ENCODE data around the gene SLC51B.

Gene SLC51B

DNA sequence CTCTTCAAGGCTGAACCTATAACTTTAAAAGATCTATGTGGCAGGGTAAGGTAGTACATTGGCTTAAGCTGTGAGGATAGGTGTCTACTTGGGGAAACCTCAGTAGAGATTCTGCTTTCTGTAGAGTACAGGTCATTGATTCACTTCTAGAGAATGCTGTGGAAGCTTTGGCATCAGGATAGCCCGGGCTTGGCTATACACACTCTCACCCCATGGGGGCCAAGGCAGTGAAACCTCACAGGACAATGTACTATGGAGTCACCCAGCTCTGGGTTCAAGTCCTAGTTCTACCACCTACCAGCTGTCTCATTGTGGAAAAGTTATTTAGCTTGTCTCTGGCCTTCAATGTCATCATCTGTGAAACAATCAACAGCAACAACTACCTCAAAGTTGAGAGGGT is 24.8 kb upstream of the SLC51B start:
- Histone ChIP-seq H3K27me3 (ENCODE audit: insufficient read depth, insufficient read length) (no peaks in the 10 kb centered on the region), H3K36me3 (ENCODE audit: insufficient read depth, insufficient read length, low read length) (peaks cover 70% of the 10 kb centered on the region), H3K9me3 (ENCODE audit: insufficient read depth, low read length) (no peaks in the 10 kb centered on the region), H3K9ac (ENCODE audit: insufficient read length, low read depth) (no peak overlapping the region), H3K4me1 (ENCODE audit: insufficient read depth, insufficient read length) (no peaks in the 10 kb centered on the region), H3K4me3 (ENCODE audit: insufficient read length, low read depth) (no peak overlapping the region)
- TF ChIP-seq SUZ12 (IDR thresholded peaks at IDR 0.05; ENCODE audit: extremely low read depth, insufficient read depth, insufficient read length) = no peak
- no peak for TF ChIP-seq ZNF274 (IDR thresholded peaks at IDR 0.05; ENCODE audit: low read depth, low read length)
- TF ChIP-seq YY1 (IDR thresholded peaks at IDR 0.05; ENCODE audit: insufficient read depth, insufficient read length) = no peak
- DNase-seq (ENCODE audit: low read depth, low spot score) = no peak

DNA sequence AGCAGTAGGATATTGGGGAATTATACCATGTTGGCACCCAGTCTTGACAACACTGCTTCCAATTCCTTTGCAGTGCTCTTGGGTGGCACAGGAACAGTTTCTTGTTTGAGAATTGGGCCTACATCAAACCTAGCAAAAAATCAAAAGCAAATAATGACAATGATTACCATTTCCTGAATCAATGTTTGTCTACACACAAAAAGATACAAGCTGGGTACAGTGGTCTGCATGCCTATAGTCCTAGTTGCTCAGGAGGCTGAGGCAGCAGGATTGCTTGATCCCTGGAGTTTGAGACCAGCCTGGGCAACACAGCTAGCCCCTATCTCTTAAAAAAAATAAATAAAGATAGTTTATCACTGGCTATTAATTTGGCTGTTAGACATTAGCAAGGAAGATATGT is 23.7 kb upstream of the SLC51B start:
- H3K36me3 ChIP-seq (ENCODE audit: insufficient read depth, insufficient read length, low read length) = peaks cover 71% of the 10 kb centered on the region

DNA sequence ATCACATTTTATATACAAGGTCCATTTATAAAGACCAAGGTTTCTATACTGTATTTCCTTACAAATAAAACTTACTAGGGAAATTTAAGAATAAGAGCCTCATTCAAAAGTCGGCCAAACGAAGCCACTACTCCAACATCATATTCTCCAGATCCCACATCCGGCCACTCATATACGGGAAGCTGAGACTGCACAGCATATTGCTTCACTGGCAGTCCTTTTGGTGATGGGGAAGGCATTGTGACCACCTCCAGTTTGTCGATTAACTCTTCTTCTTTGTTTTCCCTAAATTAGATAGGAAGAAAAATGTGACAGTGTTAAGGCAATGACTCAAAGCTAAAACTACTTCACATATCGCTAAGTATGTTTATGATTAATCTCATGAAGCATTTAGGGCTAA is 18.4 kb upstream of the SLC51B start:
- H3K4me1 ChIP-seq (ENCODE audit: insufficient read depth, insufficient read length) = peaks cover 2% of the 10 kb centered on the region
- no peak overlapping the region for H3K4me3 ChIP-seq (ENCODE audit: insufficient read length, low read depth)
- no peaks in the 10 kb centered on the region for H3K9me3 ChIP-seq (ENCODE audit: insufficient read depth, low read length)
- DNase-seq (ENCODE audit: low read depth, low spot score) = no peak
- H3K9ac ChIP-seq (ENCODE audit: insufficient read length, low read depth) = no peak overlapping the region
- TF ChIP-seq YY1 (IDR thresholded peaks at IDR 0.05; ENCODE audit: insufficient read depth, insufficient read length) (no peak), ZNF274 (IDR thresholded peaks at IDR 0.05; ENCODE audit: low read depth, low read length) (no peak), SUZ12 (IDR thresholded peaks at IDR 0.05; ENCODE audit: extremely low read depth, insufficient read depth, insufficient read length) (no peak)
- H3K27me3 ChIP-seq (ENCODE audit: insufficient read depth, insufficient read length) = no peaks in the 10 kb centered on the region
- H3K36me3 ChIP-seq (ENCODE audit: insufficient read depth, insufficient read length, low read length) = peaks cover 31% of the 10 kb centered on the region

More for the DNA sequence above, 23.7 kb upstream of the SLC51B start:
- no peak for TF ChIP-seq SUZ12 (IDR thresholded peaks at IDR 0.05; ENCODE audit: extremely low read depth, insufficient read depth, insufficient read length)
- no peak for TF ChIP-seq YY1 (IDR thresholded peaks at IDR 0.05; ENCODE audit: insufficient read depth, insufficient read length)
- no peak for TF ChIP-seq ZNF274 (IDR thresholded peaks at IDR 0.05; ENCODE audit: low read depth, low read length)
- DNase-seq (ENCODE audit: low read depth, low spot score) = no peak
- Histone ChIP-seq H3K9ac (ENCODE audit: insufficient read length, low read depth) (no peak overlapping the region), H3K4me3 (ENCODE audit: insufficient read length, low read depth) (no peak overlapping the region), H3K9me3 (ENCODE audit: insufficient read depth, low read length) (no peaks in the 10 kb centered on the region), H3K27me3 (ENCODE audit: insufficient read depth, insufficient read length) (no peaks in the 10 kb centered on the region), H3K4me1 (ENCODE audit: insufficient read depth, insufficient read length) (no peaks in the 10 kb centered on the region)

DNA sequence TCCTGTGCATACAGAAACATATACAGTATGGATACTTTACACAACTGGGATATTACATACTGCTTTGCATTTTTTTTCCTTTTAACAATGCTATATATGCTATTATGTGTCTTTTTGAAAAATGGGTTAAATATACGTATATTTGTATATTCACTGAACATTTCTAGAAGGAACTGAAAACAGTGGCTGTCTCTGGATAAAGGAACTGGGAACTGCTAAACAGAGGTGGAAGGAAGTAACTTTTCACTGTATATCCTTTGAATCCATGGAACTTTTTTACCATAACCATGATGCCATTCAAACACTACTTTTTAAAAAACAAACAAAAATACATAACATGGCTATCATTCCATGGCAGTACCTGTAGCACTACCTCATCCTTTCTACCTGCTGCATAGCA is 17.6 kb upstream of the SLC51B start:
- Histone ChIP-seq H3K4me3 (ENCODE audit: insufficient read length, low read depth) (no peak overlapping the region), H3K27me3 (ENCODE audit: insufficient read depth, insufficient read length) (no peaks in the 10 kb centered on the region), H3K36me3 (ENCODE audit: insufficient read depth, insufficient read length, low read length) (peaks cover 30% of the 10 kb centered on the region), H3K9me3 (ENCODE audit: insufficient read depth, low read length) (no peaks in the 10 kb centered on the region), H3K4me1 (ENCODE audit: insufficient read depth, insufficient read length) (peaks cover 2% of the 10 kb centered on the region), H3K9ac (ENCODE audit: insufficient read length, low read depth) (no peak overlapping the region)
- DNase-seq (ENCODE audit: low read depth, low spot score) = no peak
- TF ChIP-seq ZNF274 (IDR thresholded peaks at IDR 0.05; ENCODE audit: low read depth, low read length) = no peak
- no peak for TF ChIP-seq SUZ12 (IDR thresholded peaks at IDR 0.05; ENCODE audit: extremely low read depth, insufficient read depth, insufficient read length)
- TF ChIP-seq YY1 (IDR thresholded peaks at IDR 0.05; ENCODE audit: insufficient read depth, insufficient read length) = no peak

DNA sequence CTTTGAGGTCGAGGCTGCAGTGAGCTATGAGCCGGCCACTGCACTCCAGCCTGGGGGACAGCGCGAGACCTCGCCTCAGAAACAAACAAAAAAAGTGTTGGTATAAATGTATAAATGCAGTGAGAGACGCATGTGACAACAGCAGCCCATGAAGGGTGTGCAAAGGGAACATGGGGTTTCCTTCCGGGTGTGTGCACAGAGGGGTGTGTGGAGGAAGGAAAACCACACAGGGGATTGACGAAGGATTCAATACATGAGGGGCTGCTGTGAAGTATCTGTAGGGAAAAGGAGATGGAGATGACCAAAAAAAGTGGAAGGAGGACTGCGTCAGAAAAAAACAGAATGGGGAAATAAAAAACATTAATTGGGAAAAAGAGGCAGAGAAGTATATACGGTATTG is 16.8 kb upstream of the SLC51B start:
- peak overlapping the region; percentile 89 for H3K4me3 ChIP-seq (ENCODE audit: insufficient read length, low read depth)
- H3K9ac ChIP-seq (ENCODE audit: insufficient read length, low read depth) = peak overlapping the region; percentile 70
- peaks cover 29% of the 10 kb centered on the region for H3K36me3 ChIP-seq (ENCODE audit: insufficient read depth, insufficient read length, low read length)
- TF ChIP-seq ZNF274 (IDR thresholded peaks at IDR 0.05; ENCODE audit: low read depth, low read length) (no peak), SUZ12 (IDR thresholded peaks at IDR 0.05; ENCODE audit: extremely low read depth, insufficient read depth, insufficient read length) (no peak), YY1 (IDR thresholded peaks at IDR 0.05; ENCODE audit: insufficient read depth, insufficient read length) (no peak)
- peaks cover 2% of the 10 kb centered on the region for H3K4me1 ChIP-seq (ENCODE audit: insufficient read depth, insufficient read length)
- no peaks in the 10 kb centered on the region for H3K9me3 ChIP-seq (ENCODE audit: insufficient read depth, low read length)
- no peak for DNase-seq (ENCODE audit: low read depth, low spot score)
- H3K27me3 ChIP-seq (ENCODE audit: insufficient read depth, insufficient read length) = no peaks in the 10 kb centered on the region

DNA sequence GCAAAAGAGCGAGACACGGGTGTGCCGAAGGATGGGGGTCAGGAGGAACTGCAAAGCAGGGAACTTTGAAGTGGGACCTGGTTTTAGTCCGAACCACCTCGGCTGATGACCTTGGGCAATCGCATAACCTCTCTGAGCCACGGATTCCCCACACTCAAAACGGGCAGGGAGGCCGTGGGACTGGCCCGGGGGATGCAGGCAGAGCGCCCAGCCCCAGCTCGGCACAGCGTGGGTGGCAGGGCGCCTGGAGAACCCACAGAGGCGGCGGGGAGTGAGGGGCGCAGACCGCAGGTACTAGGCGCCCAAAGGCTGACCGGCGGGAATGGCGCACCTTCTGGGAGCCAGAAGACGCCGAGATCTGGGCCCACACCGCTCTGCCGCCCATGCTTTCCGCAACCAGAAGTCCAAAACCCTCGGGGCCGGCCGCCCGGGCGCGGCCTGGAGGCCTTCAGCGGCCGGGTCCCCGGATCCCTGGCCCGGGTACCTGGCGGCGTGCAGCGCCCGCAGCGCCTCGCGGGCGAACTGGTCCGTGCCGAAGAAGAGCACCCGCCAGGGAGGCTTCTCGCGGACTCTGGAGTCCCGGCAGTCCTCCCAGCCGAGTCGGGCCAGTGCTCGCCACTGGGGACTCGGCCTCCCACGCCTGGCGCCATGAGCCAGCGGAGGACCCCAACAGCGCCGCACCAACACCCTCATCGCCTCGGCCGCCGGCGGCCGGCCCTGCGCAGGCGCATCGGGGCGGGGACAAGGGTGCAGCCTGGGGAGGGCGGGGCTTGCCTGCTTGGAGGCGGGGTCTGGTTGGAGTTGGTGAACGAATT is 16.1 kb upstream of the SLC51B start, which contains the start of gene MTFMT:
MTFMT (minus strand) TSS at position 719 of the 815 bp plus-strand sequence; CDS start at position 693, 26 bp downstream.
- peaks cover 25% of the 10 kb centered on the region for H3K36me3 ChIP-seq (ENCODE audit: insufficient read depth, insufficient read length, low read length)
- H3K9me3 ChIP-seq (ENCODE audit: insufficient read depth, low read length) = no peaks in the 10 kb centered on the region
- peak within 1 kb of the TSS; percentile 89 for H3K4me3 ChIP-seq (ENCODE audit: insufficient read length, low read depth)
- no peaks in the 10 kb centered on the region for H3K27me3 ChIP-seq (ENCODE audit: insufficient read depth, insufficient read length)
- H3K9ac ChIP-seq (ENCODE audit: insufficient read length, low read depth) = peak within 1 kb of the TSS; percentile 94
- H3K4me1 ChIP-seq (ENCODE audit: insufficient read depth, insufficient read length) = peaks cover 2% of the 10 kb centered on the region
- DNase-seq (ENCODE audit: low read depth, low spot score) = peak; percentile 69
- TF ChIP-seq YY1 (IDR thresholded peaks at IDR 0.05; ENCODE audit: insufficient read depth, insufficient read length) = no peak
- TF ChIP-seq ZNF274 (IDR thresholded peaks at IDR 0.05; ENCODE audit: low read depth, low read length) = no peak
- no peak for TF ChIP-seq SUZ12 (IDR thresholded peaks at IDR 0.05; ENCODE audit: extremely low read depth, insufficient read depth, insufficient read length)

DNA sequence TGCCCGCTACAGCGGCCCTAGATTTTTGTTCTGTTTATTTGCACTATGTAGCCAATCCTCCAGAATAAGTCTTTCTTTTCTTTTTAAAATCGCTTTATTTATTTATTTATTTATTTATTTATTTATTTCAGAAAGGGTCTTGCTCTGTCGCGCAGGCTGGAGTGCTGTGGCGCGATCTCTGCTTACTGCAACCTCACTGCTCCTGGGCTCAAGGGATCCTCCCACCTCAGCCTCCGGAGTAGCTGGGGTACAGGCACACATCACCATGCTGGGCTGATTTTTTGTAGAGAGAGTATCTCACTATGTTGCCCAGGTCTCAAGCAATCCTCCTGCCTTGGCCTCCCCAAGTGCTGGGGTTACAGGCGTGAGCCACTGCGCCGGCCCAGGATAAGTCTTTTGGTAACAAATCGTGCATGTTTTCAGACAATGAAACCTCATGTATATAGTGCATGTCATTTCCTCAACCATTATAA is 15.4 kb upstream of the SLC51B start:
- Histone ChIP-seq H3K27me3 (ENCODE audit: insufficient read depth, insufficient read length) (no peaks in the 10 kb centered on the region), H3K4me1 (ENCODE audit: insufficient read depth, insufficient read length) (peaks cover 2% of the 10 kb centered on the region), H3K9me3 (ENCODE audit: insufficient read depth, low read length) (no peaks in the 10 kb centered on the region), H3K4me3 (ENCODE audit: insufficient read length, low read depth) (no peak overlapping the region), H3K9ac (ENCODE audit: insufficient read length, low read depth) (no peak overlapping the region), H3K36me3 (ENCODE audit: insufficient read depth, insufficient read length, low read length) (peaks cover 23% of the 10 kb centered on the region)
- no peak for DNase-seq (ENCODE audit: low read depth, low spot score)
- TF ChIP-seq ZNF274 (IDR thresholded peaks at IDR 0.05; ENCODE audit: low read depth, low read length) (no peak), YY1 (IDR thresholded peaks at IDR 0.05; ENCODE audit: insufficient read depth, insufficient read length) (no peak), SUZ12 (IDR thresholded peaks at IDR 0.05; ENCODE audit: extremely low read depth, insufficient read depth, insufficient read length) (no peak)
